ENCODE measurements around the gene ABHD16B.
"Not testable (repeated sequence)": the region's sequence is repeated elsewhere in the genome, so short reads cannot be mapped to it uniquely, and the experiment has no call there.

The ABHD16B gene

DNA sequence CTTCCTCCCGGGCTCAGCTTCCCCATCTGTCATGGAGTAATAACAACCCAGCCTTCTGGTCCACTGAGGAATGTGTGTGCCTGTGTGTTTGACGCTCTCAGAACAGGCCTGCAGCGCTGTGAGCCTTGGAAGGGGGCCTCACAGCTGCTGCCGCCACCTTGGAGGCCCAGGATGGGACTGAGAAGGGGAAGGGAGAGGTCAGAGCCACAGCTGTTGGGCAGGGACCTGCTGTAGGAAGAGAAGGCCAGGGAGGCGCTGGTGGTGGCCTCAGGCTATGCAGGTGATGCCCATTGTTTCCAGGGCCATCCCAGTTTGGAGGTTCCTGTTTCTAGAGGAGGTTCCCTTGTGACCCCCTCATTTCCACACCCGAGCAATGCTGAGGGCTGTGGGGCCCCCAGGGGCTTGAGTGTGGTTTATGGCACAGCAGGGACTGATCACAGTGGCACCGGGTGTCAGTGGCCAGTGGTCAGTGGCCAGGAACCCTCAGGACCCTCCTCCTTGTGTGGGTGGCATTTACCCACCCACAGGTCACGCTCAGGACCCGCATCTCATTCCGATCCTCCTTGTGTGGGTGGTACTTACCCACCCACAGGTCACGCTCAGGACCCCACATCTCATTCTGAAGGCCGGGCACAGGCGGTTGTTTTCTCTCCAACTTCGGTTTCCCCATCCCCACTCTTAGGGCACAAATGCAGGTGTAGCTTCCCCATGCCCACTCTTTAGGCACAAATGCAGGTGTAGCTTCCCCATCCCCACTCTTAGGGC lies 17.8 kb downstream of the ABHD16B start:
- no peak for DNase-seq (ENCODE audit: low read depth)

DNA sequence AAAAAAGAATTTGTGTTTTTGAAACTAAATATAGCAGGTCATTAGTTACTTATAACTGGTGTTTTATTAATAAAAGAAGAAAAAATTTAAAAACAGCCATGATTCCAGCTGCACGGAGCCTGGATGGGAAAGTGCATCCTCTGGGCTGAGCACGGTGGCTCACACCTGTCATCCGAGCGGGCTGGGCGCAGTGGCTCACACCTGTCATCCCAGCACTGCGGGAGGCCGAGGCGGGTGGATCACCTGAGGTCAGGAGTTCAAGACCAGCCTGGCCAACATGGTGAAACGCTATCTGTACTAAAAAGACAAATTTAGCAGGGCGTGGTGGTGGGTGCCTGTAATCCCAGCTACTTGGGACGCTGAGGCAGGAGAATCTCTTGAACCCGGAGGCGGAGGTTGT lies 19.6 kb downstream of the ABHD16B start:
- DNase-seq (ENCODE audit: low read depth): not testable (repeated sequence)

DNA sequence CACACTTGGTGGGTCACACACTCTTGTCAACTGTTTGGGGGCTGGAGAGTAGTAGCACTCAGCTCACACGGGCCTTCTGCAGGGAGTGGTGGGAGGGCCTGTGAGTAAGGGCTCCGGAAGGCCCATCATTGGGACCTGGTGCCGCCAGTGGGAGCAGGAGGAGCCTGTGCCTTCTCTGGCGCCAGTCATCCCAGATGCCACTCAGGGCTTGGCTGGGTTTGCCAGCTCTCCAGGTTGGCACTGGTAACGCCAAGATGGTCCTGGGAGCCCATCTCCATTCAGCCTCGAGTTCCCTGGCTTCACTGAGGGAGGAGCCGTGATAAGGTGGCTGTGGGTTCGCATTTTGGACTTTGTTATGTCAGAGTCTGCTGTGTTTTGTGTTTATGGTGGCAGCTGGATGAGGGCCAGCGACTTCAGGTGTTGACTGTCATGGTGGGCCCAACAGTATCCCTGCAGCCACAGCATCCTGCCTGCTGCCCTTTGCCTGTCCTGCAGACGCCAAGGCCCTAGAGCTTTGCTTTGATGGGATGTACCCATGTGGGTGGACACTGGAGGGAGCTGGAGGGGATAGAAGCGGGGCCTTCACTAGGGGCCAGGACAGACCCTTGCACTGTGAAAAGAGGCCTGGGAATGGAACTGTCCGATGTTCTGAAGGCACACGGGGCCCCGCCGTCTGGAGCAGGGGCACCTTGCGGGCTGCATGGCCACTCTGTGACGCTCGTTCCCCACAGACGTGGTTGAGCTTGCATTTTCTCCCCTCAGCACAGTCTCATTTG lies 20.3 kb downstream of the ABHD16B start:
- DNase-seq (ENCODE audit: low read depth): no peak

DNA sequence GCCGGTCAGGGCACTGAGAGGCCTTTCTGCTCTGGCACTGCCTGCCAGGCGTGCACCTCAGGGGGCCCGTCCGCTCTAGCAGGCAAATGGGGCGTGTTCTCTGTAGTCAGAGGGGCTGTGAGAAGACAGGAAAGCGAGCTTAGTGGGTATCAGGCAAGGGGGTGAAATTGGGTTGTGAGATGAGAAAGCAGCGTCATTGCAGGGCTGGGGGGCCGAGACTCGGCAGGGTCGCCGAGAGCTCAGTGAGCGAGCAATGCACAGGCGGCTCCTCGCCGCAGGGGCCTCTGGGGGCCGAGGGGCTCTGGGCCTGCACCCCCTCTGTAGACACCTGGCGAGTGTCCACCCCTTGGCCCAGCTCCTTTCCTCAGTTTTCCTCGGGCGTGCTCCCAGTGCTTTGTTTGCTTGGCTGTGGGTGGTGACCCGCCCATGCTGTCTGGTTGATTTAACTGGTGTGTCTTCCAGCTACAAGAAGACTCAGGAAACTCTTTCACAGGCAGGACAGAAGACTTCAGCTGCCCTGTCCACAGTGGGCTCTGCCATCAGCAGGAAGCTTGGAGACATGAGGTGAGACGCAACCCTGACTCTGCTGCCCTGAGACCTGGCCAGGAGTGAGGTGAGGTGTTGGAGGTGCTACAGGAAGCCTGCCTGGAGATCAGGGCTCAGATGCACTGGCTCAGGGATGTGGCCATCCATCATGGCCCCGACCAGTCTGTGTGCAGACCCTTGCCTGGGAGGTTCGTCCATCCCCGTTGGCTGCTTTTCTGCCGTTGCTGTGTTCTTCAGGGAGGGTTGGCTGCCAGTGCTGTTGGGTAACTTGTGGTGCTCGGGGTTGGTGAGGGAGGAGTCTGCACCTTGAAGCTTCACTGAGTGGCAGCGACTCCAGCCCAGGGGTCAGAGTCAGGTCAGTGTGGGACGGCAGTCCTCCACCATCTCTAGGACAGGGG lies 21.2 kb downstream of the ABHD16B start:
- DNase-seq (ENCODE audit: low read depth): no peak

DNA sequence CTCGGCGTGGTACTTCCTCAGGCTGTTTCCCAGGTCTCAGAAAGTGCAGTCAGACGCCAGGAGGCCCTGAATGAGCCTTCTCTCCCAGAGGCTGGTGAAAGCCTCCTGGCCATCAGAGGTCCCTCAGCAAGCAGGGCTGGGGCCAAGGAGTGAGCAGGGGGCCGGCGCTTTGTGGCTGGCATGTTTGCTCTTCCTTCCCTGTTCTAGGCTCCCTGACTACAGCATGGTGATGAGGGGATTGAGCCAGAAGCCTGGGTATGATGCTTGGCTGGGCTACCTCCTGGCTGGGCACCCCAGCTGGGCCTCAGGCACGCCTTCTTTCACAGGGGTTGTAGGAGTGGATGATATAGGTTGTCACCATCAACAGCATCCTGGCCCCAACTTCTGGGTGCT lies 21.9 kb downstream of the ABHD16B start:
- no peak for DNase-seq (ENCODE audit: low read depth)

DNA sequence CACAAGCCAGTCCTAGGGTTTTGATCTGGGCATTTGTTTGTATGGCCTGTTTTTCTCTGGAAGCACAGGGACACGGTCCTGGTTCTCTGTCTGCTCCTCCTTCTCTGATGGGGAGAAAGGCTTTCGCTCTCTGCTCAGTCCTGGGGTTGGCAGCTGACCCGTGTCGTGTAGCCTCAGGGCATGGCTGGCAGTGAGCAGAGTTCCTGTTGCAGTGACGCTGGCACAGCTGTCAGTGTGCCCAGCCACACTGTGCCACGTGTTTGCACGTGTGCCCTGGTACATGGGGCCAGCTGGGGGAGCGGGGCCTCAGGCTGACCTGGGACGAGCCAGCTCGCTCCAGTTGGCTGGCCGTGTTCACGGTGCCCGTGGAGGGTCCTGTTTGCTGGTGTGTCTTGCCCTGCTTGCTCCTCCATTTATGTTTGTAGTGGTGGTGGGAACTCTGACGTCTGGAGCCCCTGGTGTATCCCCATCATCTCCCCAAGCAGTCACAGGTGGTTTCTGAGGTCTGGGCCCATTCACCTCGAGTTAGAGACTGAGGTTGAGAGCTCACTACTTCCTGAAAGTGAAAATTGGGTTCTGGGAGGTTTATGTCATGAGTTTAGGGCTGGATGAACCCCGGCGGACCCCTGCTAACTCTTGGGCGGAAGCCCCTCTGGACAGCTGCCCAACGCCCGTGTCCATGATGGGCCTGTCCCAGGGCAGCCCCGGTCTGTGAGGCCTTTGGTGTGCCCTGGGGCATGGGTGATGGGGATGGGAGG lies 23.4 kb downstream of the ABHD16B start:
- no peak for DNase-seq (ENCODE audit: low read depth)

DNA sequence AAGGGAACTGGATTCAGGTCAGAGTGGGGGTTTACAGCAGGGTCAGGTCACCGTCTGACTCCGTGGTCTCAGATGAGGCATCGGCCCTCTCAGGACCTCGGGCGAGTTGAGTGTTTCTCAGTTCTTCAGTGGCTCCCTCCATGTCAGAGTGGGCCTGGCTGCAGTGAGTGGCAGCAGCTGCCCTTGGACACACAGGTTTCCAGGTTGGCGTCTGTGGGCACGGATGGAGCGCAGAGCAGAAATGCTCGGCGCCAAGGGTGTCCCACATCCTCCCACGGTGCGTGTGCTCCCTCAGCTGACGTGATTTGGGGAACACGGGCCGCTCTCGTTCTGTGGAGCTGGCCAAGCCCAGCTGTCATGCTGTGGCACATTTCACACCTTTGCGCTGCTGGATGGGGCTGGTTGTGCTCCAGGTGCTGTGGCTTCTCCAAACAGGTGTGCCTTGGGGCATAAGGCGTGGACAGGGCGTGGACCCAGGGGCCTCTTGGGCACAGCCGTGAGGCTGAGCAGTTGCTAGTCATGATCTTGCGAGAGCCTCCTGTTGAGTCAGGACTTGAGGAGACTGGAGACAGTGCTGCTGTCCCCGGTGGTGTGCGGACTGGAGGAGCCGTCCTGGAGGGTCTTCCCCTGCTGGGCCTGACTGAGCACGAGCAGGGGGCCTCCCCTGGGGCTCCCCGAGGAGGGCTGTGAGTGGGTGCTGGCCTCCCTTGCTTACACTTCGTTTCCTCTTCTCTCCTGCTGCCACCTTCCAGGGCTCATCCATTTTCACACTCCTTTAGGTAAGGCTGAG lies 24.2 kb downstream of the ABHD16B start:
- no peak for DNase-seq (ENCODE audit: low read depth)

DNA sequence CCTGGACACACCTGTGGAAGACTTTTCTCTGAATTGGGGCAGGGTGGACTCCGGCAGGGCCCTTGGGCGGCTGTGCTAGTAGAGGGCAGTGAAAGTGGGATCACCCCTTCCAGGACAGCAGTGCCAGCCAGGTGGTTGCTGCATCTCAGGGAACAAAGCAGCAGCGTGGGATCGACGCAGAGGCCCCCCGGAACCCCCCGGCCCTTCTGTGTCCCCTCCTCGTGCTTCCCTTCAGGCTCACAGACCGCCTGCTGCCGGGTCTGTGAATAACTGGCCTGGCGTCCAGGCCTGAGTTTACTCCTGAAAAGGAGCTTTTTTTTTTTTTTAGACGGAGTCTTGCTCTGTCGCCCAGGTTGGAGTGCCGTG lies 24.7 kb downstream of the ABHD16B start:
- no peak for DNase-seq (ENCODE audit: low read depth)

DNA sequence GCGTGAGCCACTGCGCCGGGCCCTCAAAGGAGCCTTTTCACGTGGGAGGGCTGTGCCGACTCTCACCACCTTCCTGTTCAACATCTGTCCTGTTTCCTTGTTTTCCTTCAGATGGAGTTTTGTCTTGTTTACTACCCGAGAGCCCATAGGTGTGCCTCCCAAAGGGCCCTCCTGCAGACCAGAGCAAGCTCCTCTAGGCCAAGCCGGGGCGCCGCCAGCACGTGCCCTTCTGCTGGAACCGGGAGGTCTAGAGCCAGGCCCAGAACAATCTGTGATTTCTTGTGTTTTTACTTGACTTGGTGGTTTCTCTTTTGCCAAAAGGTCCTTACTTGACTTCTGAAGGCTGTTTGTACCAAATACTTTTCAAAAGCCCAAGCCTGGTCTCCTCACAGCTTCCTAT lies 25.6 kb downstream of the ABHD16B start:
- DNase-seq (ENCODE audit: low read depth): no peak

DNA sequence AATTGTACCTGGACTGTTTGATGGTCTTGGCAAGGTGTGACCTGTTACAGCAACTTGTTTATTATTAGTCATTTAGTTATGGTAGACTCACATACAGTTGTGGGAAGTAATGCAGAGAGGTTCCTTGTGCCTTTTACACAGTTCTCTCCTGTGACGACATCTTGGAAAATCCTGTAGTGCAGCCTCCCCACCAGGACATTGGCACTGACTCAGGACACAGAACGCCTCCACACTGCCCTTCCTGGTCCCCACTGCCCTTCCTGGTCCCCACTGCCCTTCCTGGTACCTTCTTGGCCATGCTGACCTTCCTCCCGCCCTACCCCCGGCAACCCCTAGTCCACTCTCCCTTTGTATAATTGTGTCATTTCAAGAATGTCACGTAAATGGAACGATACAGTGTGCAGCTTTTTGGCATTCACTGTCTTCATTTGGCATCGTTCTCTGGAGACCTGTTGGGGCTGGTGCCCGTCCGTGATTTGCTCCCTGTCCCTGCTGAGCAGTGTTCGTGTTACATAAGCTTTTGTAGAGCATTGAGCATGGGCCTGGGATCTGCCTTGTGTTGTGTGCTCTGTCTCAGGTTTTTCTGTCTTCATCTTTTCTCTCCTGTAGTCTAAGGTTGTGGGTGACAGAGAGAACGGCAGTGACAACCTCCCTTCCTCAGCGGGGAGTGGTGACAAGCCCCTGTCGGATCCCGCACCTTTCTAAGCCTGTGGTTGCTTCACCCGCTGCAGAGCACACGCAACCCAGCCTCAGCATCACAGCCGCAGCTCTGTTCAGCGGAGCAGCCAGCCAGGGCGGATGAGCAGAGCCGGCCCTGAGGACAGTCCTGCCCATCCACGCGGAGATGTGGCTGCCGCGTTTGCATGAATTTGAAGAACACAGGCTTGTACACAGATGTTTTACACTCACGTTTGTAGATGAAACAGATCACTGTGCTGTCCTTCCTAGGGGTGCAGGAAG lies 28.2 kb downstream of the ABHD16B start:
- DNase-seq (ENCODE audit: low read depth): no peak

DNA sequence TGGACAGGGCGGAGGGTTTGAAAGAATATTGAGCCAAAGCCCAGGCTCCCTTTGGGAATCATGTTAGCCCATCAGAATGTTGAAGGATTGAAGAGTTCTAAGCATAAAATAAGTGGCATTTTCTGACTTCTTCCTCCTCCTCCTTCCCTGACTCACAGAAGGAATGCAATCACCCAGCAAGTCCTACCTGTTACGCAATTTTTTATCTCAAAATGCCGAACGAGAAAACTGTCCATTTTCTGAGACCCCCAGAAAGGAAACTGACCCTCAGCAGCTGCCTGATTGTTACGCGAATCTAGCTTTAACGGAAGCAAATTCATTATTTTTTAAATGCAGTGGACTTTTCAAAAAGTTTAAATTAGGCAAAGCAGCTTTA lies 28.9 kb downstream of the ABHD16B start:
- no peak for DNase-seq (ENCODE audit: low read depth)

DNA sequence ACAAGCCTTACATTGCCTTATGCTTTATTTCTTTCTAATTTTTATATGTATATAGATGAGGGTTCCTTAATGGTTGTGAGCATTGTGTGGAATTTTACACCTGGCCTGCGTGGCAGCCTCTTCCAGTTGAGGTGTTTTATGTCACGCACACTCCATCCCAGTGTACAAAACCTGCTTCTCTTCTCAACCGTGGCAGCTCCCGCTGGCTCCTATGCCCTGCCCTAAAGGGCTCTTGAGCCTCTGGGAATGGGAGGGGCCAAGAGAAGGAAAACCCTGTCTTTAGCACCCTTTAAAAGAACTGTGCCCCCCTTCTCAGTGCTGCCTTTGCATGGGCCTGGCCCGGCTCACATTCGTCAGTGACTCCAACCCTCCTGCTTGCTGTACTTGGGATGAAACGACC lies 29.3 kb downstream of the ABHD16B start:
- no peak for DNase-seq (ENCODE audit: low read depth)

DNA sequence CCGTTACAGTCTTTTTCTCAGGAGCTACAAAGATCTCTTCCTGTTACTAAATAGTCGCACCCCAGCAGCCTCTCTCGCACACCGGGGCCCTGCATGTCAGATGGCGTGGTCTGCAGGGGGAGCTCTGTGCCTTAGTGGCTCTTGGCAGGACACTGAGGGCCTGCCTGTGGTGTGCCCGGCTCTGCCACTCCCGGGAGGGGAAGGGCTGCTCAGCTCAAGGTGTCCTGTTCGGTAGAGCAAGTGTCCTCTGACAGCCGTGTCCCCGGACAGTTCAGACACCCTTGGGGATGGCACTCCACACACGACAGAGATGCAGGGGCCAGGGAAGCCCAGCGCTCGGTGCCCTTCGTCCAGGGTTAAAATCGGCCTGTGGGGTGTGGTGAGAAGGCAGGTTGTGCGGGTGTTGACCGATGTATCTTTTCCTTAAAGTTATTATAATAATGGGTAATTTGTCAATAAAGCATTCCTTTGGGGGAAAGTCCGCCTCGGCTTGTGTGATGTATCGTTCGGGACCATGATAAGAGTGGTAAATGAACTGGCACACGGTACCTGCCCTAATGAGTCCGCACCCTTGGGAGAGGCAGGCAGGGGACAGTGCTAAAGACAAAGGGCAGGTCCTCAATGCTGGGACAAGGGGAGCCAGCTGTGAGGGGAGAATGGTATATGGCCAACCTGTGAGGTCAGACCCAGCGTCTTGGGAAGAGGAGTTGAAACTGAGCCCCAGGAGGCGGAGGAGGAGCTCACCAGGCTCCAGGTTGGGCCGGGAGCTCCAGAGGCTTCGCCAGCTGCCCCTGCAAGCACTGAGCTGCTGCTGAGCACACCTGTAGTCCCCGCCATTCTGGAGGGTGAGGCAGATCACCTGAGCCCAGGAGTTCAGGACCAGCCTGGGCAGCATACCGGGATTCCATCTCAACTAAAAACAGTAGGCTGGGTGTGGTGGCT lies 30.0 kb downstream of the ABHD16B start:
- DNase-seq (ENCODE audit: low read depth): no peak

DNA sequence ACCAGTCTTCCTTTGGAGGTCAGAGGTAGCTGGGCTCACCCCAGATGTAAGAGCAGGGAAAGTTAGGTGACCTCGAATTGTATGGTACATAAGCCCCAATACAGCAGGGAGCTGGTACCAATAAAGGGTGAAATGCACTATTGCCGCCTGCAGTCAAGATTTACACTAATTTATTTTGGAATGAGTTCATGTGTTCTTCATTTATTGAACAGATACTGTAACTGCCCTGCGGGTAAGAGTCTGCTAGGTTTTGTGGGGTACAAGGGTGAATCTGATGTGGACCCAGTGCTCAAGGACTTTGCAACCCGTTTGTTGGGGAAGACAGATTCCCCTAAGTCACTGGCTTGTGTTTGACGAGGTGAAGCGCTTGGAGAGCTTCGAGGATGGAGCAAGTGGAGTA lies 31.1 kb downstream of the ABHD16B start:
- no peak for DNase-seq (ENCODE audit: low read depth)

DNA sequence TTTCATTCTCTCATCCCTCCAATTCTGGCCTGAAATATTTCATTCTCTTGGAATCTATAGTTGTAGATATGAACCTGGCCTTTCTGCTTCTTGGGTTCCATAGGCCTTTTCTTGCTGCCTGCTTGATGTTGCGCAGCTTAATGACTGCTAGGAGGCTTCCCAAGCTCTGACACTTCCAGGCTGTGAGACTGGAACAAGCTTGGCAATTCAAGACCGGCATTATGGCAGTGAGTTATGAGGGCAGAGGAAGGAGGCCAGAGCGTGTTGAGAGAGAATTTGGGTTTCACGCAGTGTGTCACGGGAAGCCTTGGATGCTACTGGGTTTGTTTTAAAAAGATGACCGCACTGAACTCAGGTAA lies 32.7 kb downstream of the ABHD16B start:
- DNase-seq (ENCODE audit: low read depth): no peak

DNA sequence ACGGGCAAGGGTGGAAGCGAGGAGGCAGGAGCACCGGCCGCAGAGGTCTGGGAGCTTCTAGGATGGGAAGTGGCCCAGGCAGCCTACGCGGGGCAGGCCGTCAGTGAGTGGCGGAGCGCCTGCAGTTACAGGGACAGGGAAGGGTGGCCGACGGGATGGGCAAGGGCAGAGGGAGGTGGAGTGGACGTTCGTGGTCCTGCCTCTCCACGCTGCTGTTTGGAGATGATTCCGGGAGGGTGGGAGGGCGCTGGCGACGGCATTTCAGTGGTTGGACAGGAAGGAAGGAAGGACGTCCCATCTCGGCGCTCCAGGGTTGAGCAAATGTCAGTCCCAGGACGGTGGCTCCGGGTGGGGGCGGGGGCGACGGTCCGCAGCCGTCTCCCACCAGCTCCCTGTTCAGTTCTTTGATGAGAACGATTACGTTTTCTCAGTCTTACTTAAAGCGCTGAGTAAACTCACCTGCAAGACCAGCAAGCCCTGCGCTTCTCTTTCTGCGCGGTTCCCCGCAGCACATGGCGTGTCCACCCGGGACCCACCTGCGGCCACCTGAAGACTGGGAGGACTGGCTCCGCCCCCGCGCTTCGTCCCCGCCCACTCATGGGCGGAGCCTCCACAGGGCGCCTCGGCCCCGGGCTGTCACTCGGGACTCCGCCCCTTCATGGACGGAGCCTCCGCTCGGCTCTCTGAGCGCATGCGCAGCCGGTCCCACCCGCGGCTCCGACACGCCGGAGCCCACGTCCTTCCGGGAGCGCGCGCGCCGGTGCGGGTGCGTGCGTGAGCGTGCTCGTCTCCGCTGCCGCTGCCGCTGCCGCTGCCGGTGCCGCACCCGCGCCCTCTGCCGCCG lies 33.3 kb downstream of the ABHD16B start, which contains the start of gene DNAJC5:
Gene DNAJC5, plus strand, starts transcription at position 769 of the 844 bp plus-strand sequence. CDS start 33,220 bp downstream, outside the sequence.
- DNase-seq (ENCODE audit: low read depth): peak; percentile 37

DNA sequence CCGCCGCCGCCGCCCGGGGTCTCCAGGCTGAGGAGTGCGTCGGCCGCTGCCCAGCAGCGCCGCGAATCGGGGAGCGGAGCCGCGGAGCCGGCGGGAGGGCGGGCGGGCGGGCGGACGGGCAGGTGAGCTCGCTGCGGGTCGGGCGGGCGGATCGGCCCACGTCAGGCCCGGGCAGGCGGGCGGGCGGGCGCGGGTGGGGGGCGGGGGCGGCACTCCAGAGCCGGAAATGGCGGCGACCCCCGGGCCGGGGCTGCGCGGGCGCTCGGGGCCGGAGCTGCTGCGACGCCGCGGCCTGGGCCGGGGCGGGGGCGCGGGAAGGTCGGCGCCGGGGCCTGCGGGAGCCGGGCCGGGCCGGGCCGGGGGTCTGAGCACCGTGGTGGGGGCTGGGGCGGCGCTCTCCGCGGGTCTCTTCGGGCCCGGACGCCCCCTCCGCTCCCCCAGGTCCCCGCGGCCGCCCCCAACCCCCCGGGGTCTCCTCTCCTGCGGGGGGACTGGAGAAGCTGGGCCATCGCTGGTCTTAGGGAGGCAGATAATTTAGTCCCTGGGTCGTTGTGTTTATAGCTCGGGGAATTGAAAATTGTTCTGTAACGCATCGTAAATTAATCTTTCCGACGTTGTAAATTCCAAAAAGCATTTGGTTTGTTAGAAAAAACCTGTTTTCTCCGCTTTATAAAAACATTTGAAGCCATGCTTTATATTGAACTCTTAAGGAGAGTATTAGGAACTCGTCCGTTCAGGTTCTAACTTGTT lies 34.1 kb downstream of the ABHD16B start:
- DNase-seq (ENCODE audit: low read depth): no peak

Measured in non-pigmented ciliary epithelial cell (primary cell).